IMR-90 (cell line): Measurements from ENCODE around the gene SRRM4. TPM values are rescaled to one million over a fixed set of nuclear protein-coding genes. Genes with fewer than 3 reads are reported as not detected.

ENCODE experiments used
- ATAC-seq: fragments of 200-7000 bp; cut with Tn5 transposase; 2 replicates; pipeline ENCODE4 v1.9.1; 2020; ENCODE audit warnings: low read depth, mild to moderate bottlenecking, moderate library complexity
- BruUV-seq: library from RNA; stranded (reverse); fragments of 400-500 nt; replicated peaks from 2 replicates; lab custom pipeline; 2021; lab: Mats Ljungman, UMichigan
- CTCF ChIA-PET: fragments of 300-600 bp; formaldehyde crosslinking; extraction: SDS; loops from one replicate; lab custom pipeline; 2021; ENCODE audit warnings: antibody characterized with exemption; lab: Yijun Ruan, JAX
- POLR2A ChIA-PET: fragments of 300-600 bp; sonication (Branson Sonifier 250); formaldehyde crosslinking; loops from one replicate; lab custom pipeline; 2022; ENCODE audit warnings: antibody characterized with exemption; ENCODE audit not compliant: unreplicated experiment; lab: Charles Lee
- DNase-seq: peaks from one replicate; pipeline ENCODE4 v3.0.0; 2013
- H2AFZ ChIP-seq: replicated peaks from 2 replicates; pipeline ENCODE3; 2013; ENCODE audit warnings: low read length, mild to moderate bottlenecking; ENCODE audit not compliant: poor library complexity
- H2AK5ac ChIP-seq: 2 replicates; pipeline ENCODE4 v1.6.1; 2013; ENCODE audit warnings: low read depth, low read length, inconsistent platforms
- H2AK9ac ChIP-seq: replicated peaks from 2 replicates; pipeline ENCODE3; 2013; ENCODE audit warnings: mild to moderate bottlenecking, low read depth, low read length, moderate library complexity; ENCODE audit not compliant: poor library complexity
- H2BK120ac ChIP-seq: 2 replicates; pipeline ENCODE4 v1.6.1; 2013; ENCODE audit warnings: low read depth, low read length, inconsistent platforms
- H2BK15ac ChIP-seq: 3 replicates; pipeline ENCODE4 v1.6.1; 2013; ENCODE audit warnings: low read depth, low read length, inconsistent platforms
- H2BK20ac ChIP-seq: 2 replicates; pipeline ENCODE4 v1.6.1; 2013; ENCODE audit warnings: low read depth, mild to moderate bottlenecking, inconsistent platforms, low read length, moderate library complexity
- H2BK5ac ChIP-seq: 2 replicates; pipeline ENCODE4 v1.6.1; 2013; ENCODE audit warnings: mild to moderate bottlenecking, low read depth, low read length, inconsistent platforms; ENCODE audit not compliant: poor library complexity, severe bottlenecking
- H3K14ac ChIP-seq: replicated peaks from 2 replicates; pipeline ENCODE4 v1.6.1; 2013; ENCODE audit warnings: low read depth, low read length, inconsistent platforms
- H3K18ac ChIP-seq: 2 replicates; pipeline ENCODE4 v1.6.1; 2013; ENCODE audit warnings: low read depth, low read length, control low read depth
- H3K23ac ChIP-seq: 2 replicates; pipeline ENCODE4 v1.6.1; 2013; ENCODE audit warnings: low read depth, low read length, inconsistent platforms
- H3K27ac ChIP-seq: 2 replicates; pipeline ENCODE4 v1.5.1; 2013; ENCODE audit warnings: mild to moderate bottlenecking, control low read depth, low read length; ENCODE audit not compliant: insufficient read depth
- H3K27me3 ChIP-seq: 2 replicates; pipeline ENCODE4 v1.6.1; 2013; ENCODE audit warnings: low read length; ENCODE audit not compliant: control insufficient read depth, insufficient read depth
- H3K36me3 ChIP-seq: 2 replicates; pipeline ENCODE4 v1.6.1; 2013; ENCODE audit warnings: low read length, mixed read lengths; ENCODE audit not compliant: control insufficient read depth, insufficient read depth
- H3K4ac ChIP-seq: 2 replicates; pipeline ENCODE4 v1.6.1; 2013; ENCODE audit warnings: low read depth, low read length, inconsistent platforms
- H3K4me1 ChIP-seq: 2 replicates; pipeline ENCODE4 v1.6.1; 2013; ENCODE audit warnings: low read length, mixed read lengths; ENCODE audit not compliant: control insufficient read depth, insufficient read depth
- H3K4me2 ChIP-seq: 2 replicates; pipeline ENCODE4 v1.6.1; 2013; ENCODE audit warnings: low read depth, mild to moderate bottlenecking, control low read depth, low read length, moderate library complexity
- H3K4me3 ChIP-seq: 2 replicates; pipeline ENCODE4 v1.5.1; 2013; ENCODE audit warnings: low read depth, mild to moderate bottlenecking, control low read depth, low read length, moderate library complexity; ENCODE audit not compliant: insufficient read depth
- H3K56ac ChIP-seq: 2 replicates; pipeline ENCODE4 v1.6.1; 2013; ENCODE audit warnings: low read length, inconsistent platforms; ENCODE audit not compliant: insufficient read depth; ENCODE audit errors: extremely low read depth
- H3K79me1 ChIP-seq, 2 experiments: 2 replicates each; pipeline ENCODE4 v1.6.1; 2013; ENCODE audit warnings: low read length in 2 of 2, inconsistent platforms in 1 of 2, low read depth in 1 of 2
- H3K9ac ChIP-seq: 2 replicates; pipeline ENCODE4 v1.6.1; 2013; ENCODE audit warnings: low read depth, low read length, control low read depth
- H3K9me1 ChIP-seq: 2 replicates; pipeline ENCODE4 v1.6.1; 2013; ENCODE audit warnings: low read length, inconsistent platforms; ENCODE audit not compliant: insufficient read depth
- H3K9me3 ChIP-seq: 2 replicates; pipeline ENCODE4 v1.6.1; 2013; ENCODE audit warnings: low read length; ENCODE audit not compliant: control insufficient read depth, insufficient read depth
- H4K20me1 ChIP-seq: 2 replicates; pipeline ENCODE4 v1.6.1; 2013; ENCODE audit warnings: low read length, inconsistent platforms; ENCODE audit not compliant: insufficient read depth
- H4K5ac ChIP-seq: 2 replicates; pipeline ENCODE4 v1.6.1; 2013; ENCODE audit warnings: mild to moderate bottlenecking, low read depth, low read length, control low read depth
- H4K8ac ChIP-seq, 2 experiments: 2 replicates each; pipeline ENCODE4 v1.6.1; 2013; ENCODE audit warnings: low read depth in 2 of 2, low read length in 2 of 2, control low read depth in 1 of 2, inconsistent platforms in 1 of 2
- H4K91ac ChIP-seq: 2 replicates; pipeline ENCODE4 v1.6.1; 2013; ENCODE audit warnings: low read depth, low read length, inconsistent platforms; ENCODE audit not compliant: insufficient read depth
- BHLHE40 ChIP-seq: fragments of 150-350 bp; IDR thresholded peaks from 2 replicates; pipeline ENCODE4 v1.6.1; 2016; ENCODE audit warnings: mild to moderate bottlenecking, low read depth, low read length
- CEBPB ChIP-seq: IDR thresholded peaks from 2 replicates; pipeline ENCODE4 v1.6.1; 2012; ENCODE audit warnings: low read depth, low read length, improper control_type of control experiment
- CHD1 ChIP-seq: IDR thresholded peaks from 2 replicates; pipeline ENCODE4 v1.6.1; 2012; ENCODE audit warnings: low read depth, low read length, improper control_type of control experiment
- FOS ChIP-seq: fragments of 150-350 bp; IDR thresholded peaks from 2 replicates; pipeline ENCODE4 v1.6.1; 2016; ENCODE audit warnings: low read depth, low read length
- MAFK ChIP-seq: IDR thresholded peaks from 2 replicates; pipeline ENCODE4 v1.6.1; 2012; ENCODE audit warnings: low read depth, low read length, improper control_type of control experiment
- MXI1 ChIP-seq: IDR thresholded peaks from 2 replicates; pipeline ENCODE4 v1.6.1; 2012; ENCODE audit warnings: low read depth, mild to moderate bottlenecking, low read length, moderate library complexity, borderline replicate concordance
- POLR2A ChIP-seq: IDR thresholded peaks from 2 replicates; pipeline ENCODE4 v1.6.1; 2012; ENCODE audit warnings: mild to moderate bottlenecking, low read depth, low read length
- RCOR1 ChIP-seq: IDR thresholded peaks from 2 replicates; pipeline ENCODE4 v1.6.1; 2012; ENCODE audit warnings: mild to moderate bottlenecking, low read length, improper control_type of control experiment; ENCODE audit not compliant: insufficient replicate concordance
- SMC3 ChIP-seq: fragments of 150-350 bp; IDR thresholded peaks from 2 replicates; pipeline ENCODE4 v1.6.1; 2016; ENCODE audit warnings: low read depth, mild to moderate bottlenecking, antibody characterized with exemption, low read length, moderate library complexity
- WGBS, 2 experiments: methylation state at CpG; one replicate each; pipeline versions ENCODE4 v1.1.5 to v1.1.7; 2013; ENCODE audit warnings: missing lambda C conversion rate in 2 of 2; ENCODE audit not compliant: insufficient read length in 1 of 2; ENCODE audit errors: extremely low coverage in 2 of 2; 5-methylcytosine and 5-hydroxymethylcytosine counted together
- dilution Hi-C: fragments of 300-500 bp; cut with HindIII; formaldehyde crosslinking; loops from one replicate; pipeline ENCODE4 v1.14.3; 2018; ENCODE audit warnings: low sequenced_read_pairs; ENCODE audit not compliant: unreplicated experiment
- in situ Hi-C: fragments of 300-500 bp; cut with MboI; formaldehyde crosslinking; loops from 3 replicates; pipeline ENCODE4 v1.14.3; 2019; ENCODE audit warnings: low sequenced_read_pairs, inconsistent platforms, mixed read lengths
- intact Hi-C: fragments of 100-400 bp; cut with micrococcal nuclease; formaldehyde crosslinking; loops from 2 replicates; pipeline ENCODE4 v1.10.0; 2022
- polyA plus RNA-seq, 3 experiments: library from polyadenylated mRNA; depleted of rRNA; stranded (reverse); fragments of >200 nt; gene quantifications; 2 replicates each; pipeline ENCODE4 v1.2.3, GENCODE V29; 2012; ENCODE audit warnings: low replicate concordance in 1 of 3
- total RNA-seq: library from RNA; depleted of rRNA; stranded (reverse); fragments of >200 nt; gene quantifications from 2 replicates; pipeline ENCODE4 v1.2.3, GENCODE V29; 2012
- TF ChIP-seq, protein P1 (sequence below): fragments of 150-350 bp; IDR thresholded peaks from 2 replicates; pipeline ENCODE4 v1.6.1; 2017; ENCODE audit warnings: mild to moderate bottlenecking, antibody characterized with exemption, low read length, low read depth
- TF ChIP-seq, protein P2 (sequence below): conservative IDR thresholded peaks from 2 replicates; pipeline ENCODE4 v1.5.1; 2012; ENCODE audit warnings: mild to moderate bottlenecking, low read depth, low read length, improper control_type of control experiment
- TF ChIP-seq, protein P3 (sequence below): fragments of 150-350 bp; IDR thresholded peaks from 2 replicates; pipeline ENCODE4 v1.6.1; 2016; ENCODE audit warnings: low read depth, mild to moderate bottlenecking, low read length, moderate library complexity, borderline replicate concordance

SRRM4 gene
- total and polyA plus RNA-seq, 2 of the 4 experiments (the other 2 are of a cell fraction): not detected

DNA sequence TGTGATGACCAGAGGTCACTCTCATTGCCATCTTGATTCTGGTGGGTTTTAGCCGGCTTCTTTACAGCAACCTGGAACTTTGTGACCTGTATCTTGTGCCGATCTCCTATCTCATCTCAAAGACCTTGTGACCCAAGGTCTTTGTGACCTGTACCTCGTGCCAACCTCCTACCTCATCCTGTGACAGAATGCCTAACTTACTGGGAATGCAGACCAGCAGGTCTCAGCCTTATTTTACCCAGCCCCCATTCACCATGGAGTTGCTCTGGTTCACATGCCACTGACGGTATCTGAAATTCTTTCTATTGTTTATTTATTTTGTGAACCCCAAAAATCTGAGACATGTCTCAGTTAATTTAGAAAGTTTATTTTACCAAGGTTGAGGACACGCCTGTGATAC lies 189.9 kb downstream of the SRRM4 start:
- no peak for DNase-seq
- Histone ChIP-seq H3K4me3 (no peak overlapping the region), H3K4me2 (no peak overlapping the region), H3K79me1 (no peaks in the 10 kb centered on the region), H4K20me1 (no peaks in the 10 kb centered on the region), H3K18ac (no peak overlapping the region), H4K8ac (no peak overlapping the region), H2BK20ac (no peak overlapping the region), H2BK15ac (no peak overlapping the region), H3K14ac (no peak overlapping the region), H3K36me3 (no peaks in the 10 kb centered on the region), H2AFZ (no peak overlapping the region), H3K4ac (no peak overlapping the region), H3K9me3 (no peaks in the 10 kb centered on the region), H2BK120ac (no peak overlapping the region), H3K9me1 (no peaks in the 10 kb centered on the region), H3K9ac (no peak overlapping the region), H3K56ac (no peak overlapping the region), H2AK5ac (no peak overlapping the region), H4K91ac (no peak overlapping the region), H3K23ac (no peak overlapping the region), H2AK9ac (no peak overlapping the region), H3K27ac (no peak overlapping the region), H3K27me3 (peaks cover 4% of the 10 kb centered on the region; the same call in 1 of the 2 replicates), H2BK5ac (no peak overlapping the region), H4K5ac (no peak overlapping the region), H3K4me1 (peaks cover 3% of the 10 kb centered on the region; the same call in 1 of the 2 replicates)
- intact Hi-C loops: loop anchor here (10.0 kb wide), 1 partner anchor 766 kb away; no protein-coding TSS in a partner anchor
- WGBS, 2 experiments: no CpG with 5 or more reads among the region's 5 CpGs
- CTCF ChIA-PET: no interaction called here
- ATAC-seq: no peak
- BruUV-seq: no TSS peak
- in situ Hi-C loops: no loop called here
- POLR2A ChIA-PET: no interaction called here
- dilution Hi-C loops: no loop called here
- no peak for TF ChIP-seq MAFK
- TF ChIP-seq BHLHE40: no peak
- TF ChIP-seq POLR2A: no peak
- TF ChIP-seq, protein P1, sequence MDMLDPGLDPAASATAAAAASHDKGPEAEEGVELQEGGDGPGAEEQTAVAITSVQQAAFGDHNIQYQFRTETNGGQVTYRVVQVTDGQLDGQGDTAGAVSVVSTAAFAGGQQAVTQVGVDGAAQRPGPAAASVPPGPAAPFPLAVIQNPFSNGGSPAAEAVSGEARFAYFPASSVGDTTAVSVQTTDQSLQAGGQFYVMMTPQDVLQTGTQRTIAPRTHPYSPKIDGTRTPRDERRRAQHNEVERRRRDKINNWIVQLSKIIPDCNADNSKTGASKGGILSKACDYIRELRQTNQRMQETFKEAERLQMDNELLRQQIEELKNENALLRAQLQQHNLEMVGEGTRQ: no peak
- TF ChIP-seq CEBPB: no peak
- TF ChIP-seq, protein P2, sequence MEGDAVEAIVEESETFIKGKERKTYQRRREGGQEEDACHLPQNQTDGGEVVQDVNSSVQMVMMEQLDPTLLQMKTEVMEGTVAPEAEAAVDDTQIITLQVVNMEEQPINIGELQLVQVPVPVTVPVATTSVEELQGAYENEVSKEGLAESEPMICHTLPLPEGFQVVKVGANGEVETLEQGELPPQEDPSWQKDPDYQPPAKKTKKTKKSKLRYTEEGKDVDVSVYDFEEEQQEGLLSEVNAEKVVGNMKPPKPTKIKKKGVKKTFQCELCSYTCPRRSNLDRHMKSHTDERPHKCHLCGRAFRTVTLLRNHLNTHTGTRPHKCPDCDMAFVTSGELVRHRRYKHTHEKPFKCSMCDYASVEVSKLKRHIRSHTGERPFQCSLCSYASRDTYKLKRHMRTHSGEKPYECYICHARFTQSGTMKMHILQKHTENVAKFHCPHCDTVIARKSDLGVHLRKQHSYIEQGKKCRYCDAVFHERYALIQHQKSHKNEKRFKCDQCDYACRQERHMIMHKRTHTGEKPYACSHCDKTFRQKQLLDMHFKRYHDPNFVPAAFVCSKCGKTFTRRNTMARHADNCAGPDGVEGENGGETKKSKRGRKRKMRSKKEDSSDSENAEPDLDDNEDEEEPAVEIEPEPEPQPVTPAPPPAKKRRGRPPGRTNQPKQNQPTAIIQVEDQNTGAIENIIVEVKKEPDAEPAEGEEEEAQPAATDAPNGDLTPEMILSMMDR: no peak
- no peak for TF ChIP-seq MXI1
- TF ChIP-seq FOS: no peak
- TF ChIP-seq RCOR1: no peak
- TF ChIP-seq CHD1: no peak
- TF ChIP-seq, protein P3, sequence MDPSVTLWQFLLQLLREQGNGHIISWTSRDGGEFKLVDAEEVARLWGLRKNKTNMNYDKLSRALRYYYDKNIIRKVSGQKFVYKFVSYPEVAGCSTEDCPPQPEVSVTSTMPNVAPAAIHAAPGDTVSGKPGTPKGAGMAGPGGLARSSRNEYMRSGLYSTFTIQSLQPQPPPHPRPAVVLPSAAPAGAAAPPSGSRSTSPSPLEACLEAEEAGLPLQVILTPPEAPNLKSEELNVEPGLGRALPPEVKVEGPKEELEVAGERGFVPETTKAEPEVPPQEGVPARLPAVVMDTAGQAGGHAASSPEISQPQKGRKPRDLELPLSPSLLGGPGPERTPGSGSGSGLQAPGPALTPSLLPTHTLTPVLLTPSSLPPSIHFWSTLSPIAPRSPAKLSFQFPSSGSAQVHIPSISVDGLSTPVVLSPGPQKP: no peak
- no peak for TF ChIP-seq SMC3
